Subcutaneous adipose tissue (tissue), 4 donors: ENCODE measurements around the gene PRKACB. TPM values are rescaled to one million over a fixed set of nuclear protein-coding genes. Genes with fewer than 3 reads are reported as not detected.

Source experiments
- CTCF ChIP-seq: fragments of 450-650 bp; IDR thresholded peaks from one replicate; pipeline ENCODE4 v1.5.1; 2016; ENCODE audit warnings: low read depth, mild to moderate bottlenecking, control low read depth, antibody characterized with exemption, moderate library complexity
- total RNA-seq, 4 donors: library from RNA; depleted of rRNA; stranded (reverse); fragments of >200 nt; gene quantifications; one replicate each; pipeline ENCODE4 v1.1.0, GENCODE V29; 2016

The PRKACB gene
- total RNA-seq, 4 donors from 2014 or later, result 14.5 to 51.0 (median 34.5) TPM

GRCh38 chr1:84141182-84142003 lies 2.7 kb upstream of the PRKACB start:
- no peak for TF ChIP-seq CTCF

- TF ChIP-seq CTCF, result no peak
Measured at GRCh38 chr1:84145068-84145467, 997 bp downstream of the PRKACB start.

- no peak for TF ChIP-seq CTCF
Measured at GRCh38 chr1:84146411-84147032, 2.5 kb downstream of the PRKACB start.

GRCh38 chr1:84148758-84149157 lies 4.7 kb downstream of the PRKACB start:
- no peak for TF ChIP-seq CTCF

GRCh38 chr1:84152649-84153056 lies 8.6 kb downstream of the PRKACB start:
- no peak for TF ChIP-seq CTCF

GRCh38 chr1:84155517-84155916 lies 11.4 kb downstream of the PRKACB start:
- TF ChIP-seq CTCF, result no peak

GRCh38 chr1:84156210-84156621 lies 12.1 kb downstream of the PRKACB start:
- TF ChIP-seq CTCF, result no peak
